GM21529 (cell line): Measurements from ENCODE around the gene NOS2.
"Not testable (repeated sequence)": the region's sequence is repeated elsewhere in the genome, so short reads cannot be mapped to it uniquely, and the experiment has no call there.

Source experiments
- ATAC-seq: cut with Tn5 transposase; IDR thresholded peaks from one replicate; pipeline ENCODE4 v1.9.1; 2021; ENCODE audit not compliant: unreplicated experiment

Gene NOS2

DNA sequence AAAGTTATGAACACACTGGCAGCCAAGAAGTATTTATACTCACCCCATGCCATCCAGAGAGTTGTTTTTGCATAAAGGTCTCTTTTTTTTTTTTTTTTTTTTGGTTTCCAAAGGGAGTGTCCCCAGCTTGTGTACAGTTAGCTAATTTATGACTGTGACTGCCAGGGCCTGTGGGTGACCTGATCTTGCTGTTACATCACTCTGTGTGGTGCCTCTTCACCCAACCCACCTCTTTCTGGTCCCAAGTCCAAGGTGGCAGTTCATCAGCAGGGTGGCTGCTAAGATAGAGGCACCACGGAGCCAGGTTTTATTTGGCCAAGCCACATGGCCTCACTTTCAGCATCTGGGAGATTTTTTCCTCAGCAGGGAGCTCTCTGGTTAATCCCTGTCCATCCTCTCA is at the start of gene NOS2:
Gene NOS2 (minus strand): TSS at position 8 of the 400 bp plus-strand sequence. CDS start 1,720 bp downstream, outside the sequence.
- no peak for ATAC-seq

- ATAC-seq = no peak
Measured at GRCh38 chr17:27849474-27850185, 49.3 kb upstream of the NOS2 start.

DNA sequence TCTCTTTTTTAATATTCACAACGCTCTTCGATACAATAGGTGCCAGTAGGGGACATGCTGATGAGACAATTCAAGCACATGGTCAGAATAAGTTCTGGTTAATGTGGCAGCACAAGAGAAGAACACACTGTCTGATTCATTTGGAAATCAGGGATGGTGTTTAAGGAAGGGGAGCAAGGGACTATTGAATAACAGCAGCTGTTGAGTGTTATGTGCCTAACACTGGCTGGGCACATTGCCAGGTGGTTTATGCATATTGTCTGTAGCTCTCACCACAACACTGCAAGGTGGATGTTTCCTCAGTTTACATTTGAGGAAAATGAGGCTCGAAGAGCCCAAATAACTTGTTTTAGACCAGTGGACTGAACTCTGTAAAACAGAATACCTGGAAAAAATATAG is 48.6 kb upstream of the NOS2 start:
- ATAC-seq = no peak

DNA sequence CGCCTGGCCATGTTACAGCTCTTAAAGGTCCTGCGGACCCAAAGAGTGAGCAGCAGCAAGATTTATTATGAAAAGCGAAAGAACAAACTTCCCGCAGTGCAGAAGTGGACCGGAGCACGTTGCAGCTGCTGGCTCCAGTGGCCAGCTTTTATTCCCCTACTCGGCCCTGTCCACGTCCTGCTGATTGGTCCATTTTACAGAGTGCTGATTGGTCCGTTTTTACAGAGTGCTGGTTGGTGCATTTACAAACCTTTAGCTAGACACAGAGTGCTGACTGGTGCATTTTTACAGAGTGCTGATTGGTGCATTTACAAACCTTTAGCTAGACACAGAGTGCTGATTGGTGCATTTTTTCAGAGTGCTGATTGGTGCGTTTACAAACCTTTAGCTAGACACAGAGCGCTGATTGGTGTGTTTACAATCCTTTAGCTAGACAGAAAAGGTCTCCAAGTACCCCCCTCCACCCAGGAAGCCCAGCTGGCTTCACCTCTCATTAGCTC is 46.5 kb upstream of the NOS2 start:
- ATAC-seq = not testable (repeated sequence)

DNA sequence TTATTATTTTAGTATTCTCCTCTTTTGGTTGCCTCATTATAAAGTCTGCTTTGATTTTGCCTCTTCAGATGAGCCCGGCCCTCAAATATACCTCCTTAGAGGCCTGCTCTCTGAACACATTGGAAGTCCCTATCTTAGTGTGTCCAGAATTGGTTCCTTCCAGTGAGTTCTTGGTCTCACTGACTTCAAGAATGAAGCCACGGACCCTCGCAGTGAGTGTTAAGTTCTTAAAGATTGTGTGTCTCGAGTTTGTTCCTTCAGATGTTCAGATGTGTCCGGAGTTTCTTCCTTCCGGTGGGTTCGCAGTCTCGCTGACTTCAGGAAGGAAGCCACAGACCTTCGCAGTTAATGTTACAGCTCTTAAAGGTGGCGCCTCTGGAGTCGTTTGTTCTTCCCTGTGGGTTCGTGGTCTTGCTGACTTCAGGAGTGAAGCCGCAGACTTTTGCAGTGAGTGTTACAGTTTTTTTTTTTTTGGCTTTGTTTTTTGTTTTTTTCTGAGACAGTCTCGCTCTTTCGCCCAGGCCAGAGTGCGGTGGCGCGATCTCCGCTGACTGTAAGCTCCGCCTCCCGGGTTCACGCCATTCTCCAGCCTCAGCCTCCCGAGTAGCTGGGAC is 45.8 kb upstream of the NOS2 start:
- no peak for ATAC-seq

DNA sequence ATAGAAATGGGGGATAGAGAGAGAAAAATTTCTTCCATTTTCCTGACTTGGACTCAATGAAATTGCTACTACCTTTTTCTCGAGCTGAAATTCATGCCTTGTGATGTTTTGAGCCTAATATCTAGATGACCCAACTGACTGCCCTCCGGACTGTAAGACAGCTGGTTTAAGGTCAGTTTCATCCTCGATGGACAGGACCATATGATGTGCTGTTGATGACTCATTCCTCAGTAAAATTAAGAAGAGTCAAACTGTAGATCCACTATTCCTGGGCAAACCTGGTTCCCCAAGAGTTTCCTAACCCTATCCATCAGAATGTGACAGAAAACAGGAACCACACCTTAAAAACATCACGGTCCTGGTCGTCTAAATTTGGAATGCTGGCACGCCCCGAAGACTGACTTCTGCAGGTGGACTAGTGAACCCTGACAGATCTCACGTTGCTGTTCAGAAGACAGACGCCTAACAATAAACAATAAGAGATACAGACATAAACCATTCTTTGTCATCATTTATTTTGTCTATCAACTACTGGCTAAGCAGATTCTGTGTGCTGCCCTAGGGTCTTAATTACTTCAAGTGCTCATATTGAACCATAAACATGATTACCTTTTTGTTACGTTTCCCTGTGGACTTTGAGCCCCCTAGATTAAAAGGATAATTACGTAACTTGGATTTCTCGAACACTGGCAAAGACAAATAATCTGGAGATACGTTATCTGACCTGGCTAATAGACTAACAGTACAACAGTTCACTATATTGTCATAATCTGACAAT is 45.1 kb upstream of the NOS2 start:
- ATAC-seq = no peak

GRCh38 chr17:27840688-27841087 is 40.4 kb upstream of the NOS2 start:
- ATAC-seq = no peak

DNA sequence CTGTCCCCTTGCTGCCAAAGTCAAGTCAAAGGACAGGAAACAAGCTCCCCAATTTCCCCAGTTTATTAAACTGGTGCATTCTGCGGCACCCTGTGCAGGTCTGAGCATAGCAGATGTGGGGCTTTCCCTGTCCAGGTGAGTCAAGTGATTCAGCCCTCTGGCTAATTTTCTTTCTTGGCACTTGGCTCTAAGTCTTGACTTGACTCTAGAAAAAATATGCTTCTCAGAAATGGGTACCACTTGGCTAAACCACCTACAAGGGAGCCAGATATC is 40.0 kb upstream of the NOS2 start:
- ATAC-seq = not testable (repeated sequence)

GRCh38 chr17:27839571-27840405 is 39.5 kb upstream of the NOS2 start:
- ATAC-seq = not testable (repeated sequence)

- not testable (repeated sequence) for ATAC-seq
Measured at GRCh38 chr17:27838607-27839006, 38.3 kb upstream of the NOS2 start.

GRCh38 chr17:27837769-27838168 is 37.4 kb upstream of the NOS2 start:
- not testable (repeated sequence) for ATAC-seq

DNA sequence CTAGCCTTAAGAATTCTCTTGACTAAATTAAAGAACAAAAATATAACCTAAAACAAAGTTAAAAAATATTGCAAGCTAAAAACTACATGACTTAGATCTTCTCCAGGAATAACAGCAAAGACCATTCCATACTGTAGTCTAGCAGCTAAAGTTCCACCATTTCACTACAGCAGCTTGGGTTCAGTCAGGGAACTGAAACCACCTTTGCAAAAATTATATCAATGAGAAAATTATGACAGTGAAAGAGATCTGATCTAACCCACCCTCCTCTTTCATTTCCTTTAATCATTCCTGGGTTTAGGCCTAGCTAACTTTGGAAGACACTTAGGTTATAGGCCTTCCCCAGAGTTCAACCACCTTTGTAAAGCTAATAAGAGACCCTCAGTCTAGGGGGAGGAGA is 36.3 kb upstream of the NOS2 start:
- no peak for ATAC-seq

GRCh38 chr17:27834571-27834970 is 34.2 kb upstream of the NOS2 start:
- ATAC-seq = no peak

DNA sequence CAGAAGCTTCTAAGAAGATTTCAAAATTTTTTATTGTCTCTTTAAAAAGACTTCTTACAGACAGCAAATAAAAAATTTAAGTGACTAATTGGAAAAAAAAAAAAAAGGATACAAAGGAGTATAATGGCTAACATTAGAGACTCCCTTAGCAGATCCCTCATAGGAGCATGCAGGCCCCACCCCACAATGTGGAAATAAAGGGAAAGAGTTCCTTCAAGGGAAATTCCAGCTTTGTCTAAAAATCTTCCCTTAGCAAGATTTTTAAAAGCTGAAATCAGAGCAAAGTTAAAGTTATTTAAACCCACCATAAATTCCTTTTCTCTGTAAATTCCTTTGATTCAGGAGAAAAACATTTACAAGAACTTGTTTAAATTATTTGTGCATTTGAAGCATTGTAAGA is 32.5 kb upstream of the NOS2 start:
- ATAC-seq = no peak

GRCh38 chr17:27829888-27830287 is 29.6 kb upstream of the NOS2 start:
- ATAC-seq = not testable (repeated sequence)

DNA sequence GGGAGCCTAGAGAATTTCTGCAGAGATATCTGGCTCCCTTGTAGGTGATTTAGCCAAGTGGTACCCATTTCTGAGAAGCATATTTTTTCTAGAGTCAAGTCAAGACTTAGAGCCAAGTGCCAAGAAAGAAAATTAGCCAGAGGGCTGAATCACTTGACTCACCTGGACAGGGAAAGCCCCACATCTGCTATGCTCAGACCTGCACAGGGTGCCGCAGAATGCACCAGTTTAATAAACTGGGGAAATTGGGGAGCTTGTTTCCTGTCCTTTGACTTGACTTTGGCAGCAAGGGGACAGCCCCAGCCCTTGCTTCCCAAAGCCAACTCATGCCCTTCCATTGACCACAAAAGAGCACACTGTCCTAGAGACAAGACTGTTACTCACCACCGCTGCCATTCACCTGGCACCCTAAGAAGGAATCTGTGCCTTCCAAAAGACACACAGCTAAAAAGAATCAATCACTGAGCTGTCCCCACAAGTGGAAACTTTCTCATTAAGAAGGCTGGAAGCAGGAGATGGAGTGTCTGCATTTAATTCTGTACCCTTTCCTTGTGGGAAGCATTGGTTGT is 28.9 kb upstream of the NOS2 start:
- not testable (repeated sequence) for ATAC-seq

DNA sequence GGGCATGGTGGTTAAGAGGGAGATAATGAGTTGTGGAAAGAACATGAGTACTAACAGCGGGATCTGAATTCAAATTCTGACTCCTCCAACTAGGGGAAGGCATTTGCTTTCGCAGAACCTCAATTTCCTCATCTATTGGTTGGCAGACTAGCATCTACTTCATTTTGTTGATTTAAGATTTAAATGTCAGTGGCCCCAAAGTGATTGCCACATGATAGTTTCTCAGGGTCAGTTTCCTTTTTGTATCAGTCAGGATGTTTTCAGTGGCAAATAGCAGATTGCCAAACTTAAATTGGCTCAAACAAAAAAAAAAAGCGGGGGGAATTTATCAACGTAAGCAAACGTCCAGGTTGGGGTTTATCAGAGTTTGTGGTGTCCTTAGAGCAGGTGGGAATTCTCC is 25.1 kb upstream of the NOS2 start:
- no peak for ATAC-seq

DNA sequence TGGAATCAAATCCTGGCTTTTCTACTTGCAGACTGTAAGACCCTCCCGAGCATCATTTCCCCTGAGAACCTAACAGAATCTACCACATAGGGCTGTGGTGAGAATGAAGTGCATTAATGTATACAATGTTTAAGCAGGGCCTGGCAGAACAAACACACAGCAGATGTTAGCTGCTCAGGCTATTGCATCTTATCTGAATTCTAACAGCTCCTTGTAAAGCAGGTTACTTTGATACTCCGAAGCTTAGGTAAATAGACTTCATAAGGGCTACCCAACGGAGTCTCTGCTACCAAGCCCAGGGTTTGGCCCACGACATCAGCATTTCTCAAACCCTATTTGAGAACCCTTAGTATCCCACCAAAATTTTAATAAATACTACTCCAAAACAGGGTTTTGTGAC is 24.4 kb upstream of the NOS2 start:
- no peak for ATAC-seq

DNA sequence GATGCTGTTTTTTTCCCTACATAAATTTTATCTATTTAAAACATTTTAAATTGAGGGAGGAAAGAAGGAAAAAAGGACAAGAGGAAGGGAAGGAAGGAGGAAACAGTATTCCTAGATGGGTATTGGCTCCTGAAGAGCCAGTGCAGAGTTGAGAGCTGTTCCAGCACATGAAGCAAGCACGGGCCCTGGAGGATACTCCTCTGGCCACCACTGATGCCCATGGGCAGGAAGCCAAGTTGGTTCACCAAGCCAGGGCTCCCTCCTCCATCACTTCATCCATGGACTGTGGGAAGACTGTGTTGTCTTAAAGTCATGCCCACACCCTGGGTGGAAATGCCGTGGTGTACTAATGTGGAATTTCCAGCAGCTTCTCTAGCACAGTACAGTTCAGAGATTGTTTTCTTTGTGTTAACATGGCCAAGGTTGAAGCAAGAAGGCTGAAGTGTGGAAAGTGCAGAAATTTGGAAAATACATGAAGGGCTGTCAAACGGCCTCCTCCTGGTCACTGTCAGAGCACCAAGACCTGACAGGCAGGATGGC is 23.9 kb upstream of the NOS2 start:
- ATAC-seq = no peak

- not testable (repeated sequence) for ATAC-seq
Measured at GRCh38 chr17:27822108-27822507, 21.8 kb upstream of the NOS2 start.

GRCh38 chr17:27821318-27821717 is 21.0 kb upstream of the NOS2 start:
- no peak for ATAC-seq
